A673 (cell line): ENCODE data around the gene FHL1.

Experiments used
- CTCF ChIP-seq: fragments of 300-800, 200-600 bp; sonication (generic); conservative IDR thresholded peaks from 2 replicates; pipeline ENCODE4 v1.5.1; 2017; ENCODE audit warnings: low read depth, mild to moderate bottlenecking, antibody characterized with exemption, low read length, moderate library complexity, mixed read lengths
- EZH2 ChIP-seq: fragments of 200-600 bp; sonication (generic); IDR thresholded peaks from 2 replicates; pipeline ENCODE4 v1.6.1; 2017; ENCODE audit warnings: borderline replicate concordance, low read depth, mild to moderate bottlenecking, mixed read lengths, antibody characterized with exemption, low read length; ENCODE audit not compliant: poor library complexity, severe bottlenecking

GRCh38 chrX:136126872-136127406, 20.4 kb upstream of the FHL1 start:
- TF ChIP-seq CTCF, result no peak
- no peak for TF ChIP-seq EZH2
